RCC 7860 (cell line): ENCODE results near the gene KCNJ15.

ENCODE experiments used
- DNase-seq: peaks from one replicate; pipeline ENCODE4 v3.0.0-alpha.2; 2015; ENCODE audit warnings: low spot score
- FAIRE-seq: peaks from 2 replicates; lab custom pipeline; 2012; peaks lifted over from hg19 to GRCh38; lab: Jason Lieb, UNC

The KCNJ15 gene

DNA sequence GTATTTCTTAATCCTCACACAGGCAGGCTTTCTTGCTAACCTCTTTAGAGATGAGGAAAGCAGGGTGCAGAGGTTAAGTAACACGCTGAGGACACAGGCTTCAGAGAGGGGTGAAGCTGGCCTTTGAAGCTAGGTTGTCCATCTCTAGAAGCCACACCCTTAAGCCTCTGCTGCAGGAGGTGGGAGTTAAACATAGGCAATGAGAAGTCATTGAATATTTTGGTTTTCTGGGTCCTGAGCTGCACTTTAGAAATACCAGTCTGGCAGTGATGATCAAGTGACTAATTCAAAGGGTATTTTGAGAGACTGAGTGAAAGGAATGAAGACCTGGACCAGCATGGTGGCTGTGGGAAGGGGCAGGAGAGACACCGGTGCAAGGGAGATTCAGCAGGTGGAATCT, 9.9 kb downstream of the KCNJ15 start:
- DNase-seq (peak; percentile 54), FAIRE-seq (peak; percentile 35)

DNA sequence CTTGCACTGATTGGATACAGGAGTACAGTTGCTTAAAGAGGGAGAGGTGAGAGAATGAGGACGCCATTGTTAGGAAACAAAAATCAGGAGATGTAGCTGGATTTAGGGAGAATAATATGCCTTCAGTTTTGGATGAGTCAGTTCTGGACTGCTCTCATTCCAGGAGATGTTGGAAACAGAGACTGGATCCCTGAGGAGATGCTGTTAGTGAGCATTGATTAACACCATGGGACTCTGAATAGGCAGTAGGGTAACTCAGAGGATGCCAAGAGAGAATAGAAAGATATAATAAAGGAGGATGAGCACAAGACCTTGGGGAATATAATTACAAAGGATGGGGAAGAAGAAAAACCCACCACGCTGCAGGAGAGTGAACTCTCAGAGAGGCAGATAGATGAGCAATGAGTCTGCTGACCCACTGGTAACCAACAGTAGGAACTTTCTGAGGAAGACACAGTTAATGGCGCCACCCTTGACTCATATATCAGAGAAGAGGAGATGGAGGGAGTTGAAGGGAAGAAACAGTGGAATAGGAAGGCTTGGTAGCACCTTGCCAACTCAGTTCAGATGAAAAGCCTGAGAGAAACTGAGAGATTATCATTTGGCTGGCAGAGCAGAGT, 10.5 kb downstream of the KCNJ15 start:
- DNase-seq (no peak), FAIRE-seq (no peak)

DNA sequence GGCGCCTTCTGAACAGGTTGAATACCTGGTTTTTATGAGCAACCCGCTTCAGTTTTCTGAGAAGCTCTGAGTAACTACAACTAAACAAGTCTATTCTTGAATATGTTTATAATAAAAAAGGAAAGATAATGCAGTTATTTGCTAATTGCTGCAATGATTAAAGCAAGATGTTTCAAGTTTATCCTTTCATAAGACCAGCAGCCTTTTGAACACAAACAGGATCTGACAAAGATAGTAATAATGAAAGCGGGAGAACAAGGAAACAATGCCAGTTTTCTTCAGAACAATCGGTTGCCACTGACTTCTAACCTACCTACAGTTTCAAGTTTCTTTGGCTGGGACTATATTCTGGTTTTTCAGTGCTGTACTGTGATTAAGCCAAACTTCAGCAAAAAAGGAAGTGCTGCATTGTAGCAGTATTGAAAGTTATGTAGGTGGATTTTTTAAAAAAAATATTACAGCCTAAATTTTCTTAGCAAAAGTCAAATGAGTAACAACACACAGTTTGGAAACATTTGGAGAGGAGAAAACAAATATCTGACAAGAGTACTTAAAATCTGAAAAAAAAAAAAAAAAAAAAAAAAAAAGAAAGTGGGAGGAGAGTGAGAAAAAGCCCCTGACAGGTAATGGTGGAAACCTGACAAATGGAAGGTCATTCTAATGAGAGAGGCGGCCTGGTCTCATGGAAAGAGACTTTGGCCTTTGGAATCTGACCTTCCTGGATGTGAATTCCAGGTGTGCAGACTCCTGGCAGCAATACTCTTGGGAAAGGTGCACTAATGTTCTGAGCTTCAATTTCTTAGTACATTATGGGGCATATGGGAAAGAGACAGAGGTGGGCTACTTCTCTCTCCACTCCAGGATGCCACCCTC, 11.4 kb downstream of the KCNJ15 start:
- FAIRE-seq = no peak
- no peak for DNase-seq

DNA sequence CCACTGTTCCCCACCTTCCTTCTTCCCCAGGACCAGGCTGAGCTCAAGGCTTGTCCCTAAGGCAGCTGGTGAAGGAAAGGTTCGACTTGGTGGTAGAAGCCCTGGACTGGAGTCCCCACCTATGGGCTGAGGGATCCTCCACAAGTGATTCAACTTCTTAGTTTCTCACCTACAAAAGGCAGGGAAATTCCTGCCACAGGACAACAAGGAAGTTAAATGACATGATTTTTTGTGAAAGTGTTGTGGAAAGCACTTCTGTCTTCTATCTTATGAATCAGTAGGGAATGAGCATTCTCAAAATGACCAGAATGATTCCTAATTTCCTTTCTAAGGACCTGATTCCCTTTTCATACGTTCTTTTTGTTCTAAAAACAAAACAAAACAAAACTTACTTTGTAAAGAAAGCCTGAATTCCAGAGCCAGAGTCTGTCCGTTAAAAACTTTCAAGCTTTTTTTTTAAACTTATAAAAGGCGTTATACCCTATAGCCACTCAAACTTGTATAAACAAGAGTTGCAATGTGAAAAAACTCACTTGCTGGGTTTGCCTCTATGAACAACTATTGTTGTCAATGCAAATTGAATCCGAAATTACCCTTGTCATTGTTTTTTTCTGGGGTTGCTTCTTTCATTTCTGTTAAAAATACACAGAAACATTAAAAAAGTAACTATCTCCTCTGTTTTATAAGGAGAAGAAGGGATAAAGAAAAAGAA, 12.2 kb downstream of the KCNJ15 start:
- DNase-seq (no peak), FAIRE-seq (no peak)

DNA sequence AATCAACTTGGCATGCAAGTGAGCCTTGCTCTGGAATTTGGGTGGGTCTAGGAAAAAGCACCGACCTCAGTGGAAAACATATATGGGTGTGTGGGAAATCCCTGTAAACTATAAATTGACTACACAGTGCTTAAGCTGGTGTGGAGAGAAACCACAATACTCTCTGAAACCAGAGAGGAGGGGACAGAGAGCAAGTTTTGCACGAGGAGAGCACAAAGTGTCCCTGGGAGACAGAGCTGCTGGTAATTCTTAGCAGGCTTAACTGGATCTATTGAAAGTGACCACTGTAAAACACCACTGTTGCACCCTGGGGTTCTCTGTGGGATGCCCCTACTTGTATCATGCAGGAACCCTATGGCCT, 12.8 kb downstream of the KCNJ15 start:
- FAIRE-seq (no peak), DNase-seq (no peak)

DNA sequence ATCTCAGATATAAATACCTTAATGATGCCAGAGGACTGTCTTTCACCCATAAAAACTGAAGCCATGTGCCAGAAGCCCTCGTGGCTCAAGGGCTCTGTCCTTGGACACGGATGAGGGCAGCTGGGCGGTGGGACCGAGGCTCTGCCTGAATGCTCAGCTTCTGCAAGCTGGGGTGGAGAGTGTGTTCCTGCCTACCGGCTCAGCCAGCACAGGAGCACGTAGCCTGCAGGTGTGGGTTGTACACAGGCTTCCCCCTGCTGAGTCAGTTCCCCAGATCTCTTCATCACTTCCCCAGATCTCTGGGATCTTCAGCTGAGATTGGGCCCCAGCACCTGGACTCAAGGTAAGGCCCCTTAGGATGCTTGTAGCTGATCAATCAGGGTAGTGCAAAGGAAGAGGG, 15.4 kb downstream of the KCNJ15 start:
- DNase-seq = no peak

DNA sequence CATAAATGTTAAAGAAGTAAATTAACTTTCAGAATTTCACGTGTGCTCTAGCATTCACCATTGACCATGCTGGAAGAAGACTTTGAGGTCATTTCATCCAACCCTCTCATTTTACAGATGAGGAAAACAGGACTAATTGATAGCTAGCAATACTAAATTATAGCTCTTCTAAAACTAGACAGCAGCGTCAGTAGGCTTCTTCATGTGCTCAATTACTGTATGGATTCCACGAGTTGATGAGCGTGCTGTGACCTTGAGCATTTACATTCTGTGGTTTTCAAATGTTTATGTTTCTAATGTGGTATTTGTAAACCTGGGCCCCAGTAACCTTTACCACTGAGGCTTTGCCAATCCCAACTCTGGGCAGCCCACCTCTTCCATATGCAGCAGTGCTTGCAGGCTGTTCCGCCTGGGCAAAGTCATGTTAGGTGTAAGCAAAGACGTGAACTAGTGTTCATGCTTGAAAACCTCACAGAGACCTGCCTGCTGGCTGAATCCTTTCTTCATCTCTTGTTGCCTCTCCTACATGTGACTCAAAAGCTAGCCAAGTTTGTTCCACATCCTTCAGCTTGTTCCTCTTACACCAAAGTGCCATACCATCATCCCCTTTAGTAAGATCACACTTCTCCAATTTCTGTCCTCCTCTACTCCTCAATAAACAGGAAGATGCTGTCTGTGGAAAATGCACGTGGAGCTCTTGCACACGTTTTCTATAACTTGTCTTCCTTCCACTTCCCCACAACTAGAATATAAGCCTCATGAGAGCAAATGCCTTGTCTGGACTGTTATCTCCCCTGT, 17.2 kb downstream of the KCNJ15 start:
- DNase-seq (no peak), FAIRE-seq (no peak)

More for the DNA sequence above, 15.4 kb downstream of the KCNJ15 start:
- FAIRE-seq = no peak

DNA sequence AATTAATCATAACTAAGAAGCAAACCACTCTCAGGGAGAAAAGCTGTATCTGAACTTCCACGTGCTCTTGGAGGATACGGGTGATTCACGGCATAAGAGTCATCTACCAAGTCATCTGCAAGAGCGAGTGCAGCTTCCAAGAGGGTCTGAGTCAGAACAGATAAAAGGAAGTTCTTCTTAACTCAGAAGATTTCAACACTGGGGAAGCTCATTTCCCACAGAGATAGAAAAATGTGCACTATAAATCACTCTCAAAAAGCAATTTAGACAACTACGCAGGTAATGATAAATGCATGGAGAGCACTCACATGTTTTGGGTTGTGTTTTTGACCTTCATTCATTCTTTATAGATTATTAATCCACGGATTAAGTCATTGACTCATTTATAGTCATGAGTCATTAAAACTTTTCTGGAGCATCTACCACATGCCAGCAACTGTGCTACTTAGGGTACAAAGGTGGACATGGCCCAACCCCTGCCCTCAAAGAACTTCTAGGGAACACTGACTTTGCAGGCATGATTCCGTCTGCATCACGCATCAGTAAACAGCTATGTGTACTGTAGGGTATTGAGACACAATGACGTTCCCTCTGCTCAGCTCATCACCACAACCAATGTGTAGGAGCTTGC, 20.8 kb downstream of the KCNJ15 start:
- FAIRE-seq (peak; percentile 99), DNase-seq (peak; percentile 99)

DNA sequence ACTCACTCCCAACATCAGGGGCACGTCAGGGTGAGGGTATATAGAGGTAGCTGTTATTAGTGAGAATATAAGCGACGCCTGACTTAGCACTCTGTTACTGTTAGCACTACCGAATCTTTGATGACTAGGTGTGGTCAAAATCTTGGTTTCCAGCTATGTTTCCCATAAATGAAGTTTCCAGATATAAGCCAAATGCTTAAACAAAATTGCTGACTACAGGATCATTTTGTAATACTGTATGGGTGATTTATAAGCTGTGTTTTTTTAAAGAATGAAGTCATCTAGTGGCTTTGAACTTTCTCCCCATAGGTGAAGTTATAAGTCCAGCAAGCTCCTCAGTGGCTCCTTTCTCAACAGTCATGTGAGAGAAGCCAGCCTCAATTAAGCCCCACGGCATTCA, 23.7 kb downstream of the KCNJ15 start:
- DNase-seq = no peak
- no peak for FAIRE-seq

DNA sequence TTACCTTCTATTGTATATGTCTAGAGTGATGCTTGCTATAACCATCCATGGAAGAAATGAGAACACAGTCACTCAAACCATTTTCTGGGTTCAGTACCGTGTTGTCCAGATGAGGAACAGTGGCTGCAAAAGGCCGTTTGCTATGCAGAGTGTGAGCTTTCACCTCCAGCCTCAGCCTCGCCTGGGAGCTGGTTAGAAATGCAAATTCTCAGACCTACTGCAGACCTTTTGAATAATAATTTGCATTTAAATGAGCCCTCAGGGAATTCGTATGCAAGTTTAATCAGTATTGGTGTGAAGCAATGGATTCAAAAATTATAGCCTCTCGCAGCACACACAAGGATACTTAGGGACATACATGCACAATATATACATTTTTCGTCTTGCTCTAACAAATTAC, 24.1 kb downstream of the KCNJ15 start:
- DNase-seq (no peak), FAIRE-seq (no peak)

DNA sequence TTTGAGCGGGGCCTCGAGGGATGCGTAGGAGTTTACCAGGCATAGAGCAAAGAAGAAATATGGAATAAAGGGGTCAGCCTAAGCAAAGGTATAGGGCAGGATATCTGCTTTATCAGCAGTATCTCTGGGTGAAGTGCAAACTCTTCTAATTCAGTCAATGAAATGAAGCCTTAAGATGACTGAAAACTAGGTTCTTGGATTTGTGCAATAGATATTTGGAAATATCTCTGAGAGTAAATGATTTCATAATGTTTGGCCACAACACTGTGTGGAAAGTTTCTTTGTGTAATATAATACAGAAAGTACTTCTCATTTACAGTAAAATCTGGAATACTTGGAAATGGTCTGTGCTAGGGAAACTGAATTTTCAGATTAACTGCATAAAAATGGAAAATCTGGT, 26.1 kb downstream of the KCNJ15 start:
- no peak for DNase-seq
- no peak for FAIRE-seq

DNA sequence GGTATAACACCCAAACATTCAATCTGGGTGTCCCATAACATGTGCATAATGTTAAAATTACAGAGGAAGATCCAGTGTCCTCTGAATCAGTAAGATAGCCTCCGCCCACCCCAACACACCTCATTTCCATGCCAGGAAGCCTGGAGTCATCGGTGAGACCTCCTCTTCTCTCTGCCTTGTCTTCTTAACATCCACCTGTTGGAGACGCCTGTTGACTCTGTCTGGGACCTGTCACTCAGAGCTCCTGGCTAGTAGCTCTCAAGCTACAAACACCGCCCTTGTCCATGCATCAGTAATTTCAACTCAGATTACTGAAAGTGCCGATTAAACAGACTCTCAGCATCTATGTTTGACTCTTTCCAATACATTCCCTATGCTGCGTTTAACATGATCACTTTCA, 27.4 kb downstream of the KCNJ15 start:
- DNase-seq (no peak), FAIRE-seq (no peak)

DNA sequence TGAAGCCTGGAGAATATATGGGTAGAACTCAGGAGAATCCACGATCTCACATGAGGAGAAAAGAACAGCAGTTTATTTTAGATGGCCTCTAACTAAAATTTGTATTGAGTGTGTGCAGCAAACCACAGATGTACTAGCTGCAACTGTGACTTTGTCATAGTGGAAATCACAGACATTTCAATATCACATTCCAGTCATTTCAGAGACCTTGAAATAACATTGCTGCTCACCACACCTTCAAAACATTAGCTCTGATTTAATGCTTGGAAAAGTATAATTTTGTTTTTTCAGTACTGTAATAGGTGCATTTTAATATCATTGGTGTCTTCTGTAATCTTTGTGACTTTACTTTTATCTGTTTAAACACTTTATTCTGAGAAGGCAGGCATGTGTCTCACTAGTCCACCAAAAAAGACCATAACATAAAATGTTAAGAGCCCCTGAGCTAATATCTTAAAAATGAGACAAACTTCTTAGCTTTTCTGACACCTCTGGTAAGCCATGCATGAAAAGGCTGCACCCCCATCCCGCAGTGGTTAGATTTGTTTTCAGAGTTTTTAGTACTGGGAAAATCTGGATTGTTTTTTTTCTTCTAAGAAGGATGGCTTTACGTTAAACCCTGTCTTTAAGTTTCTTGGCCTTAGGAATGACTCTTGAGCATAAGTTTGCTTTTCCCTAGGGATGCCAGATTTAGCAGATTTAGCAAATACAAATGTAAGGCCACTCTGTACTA, 30.1 kb downstream of the KCNJ15 start:
- FAIRE-seq = peak; percentile 71
- DNase-seq = peak; percentile 56

DNA sequence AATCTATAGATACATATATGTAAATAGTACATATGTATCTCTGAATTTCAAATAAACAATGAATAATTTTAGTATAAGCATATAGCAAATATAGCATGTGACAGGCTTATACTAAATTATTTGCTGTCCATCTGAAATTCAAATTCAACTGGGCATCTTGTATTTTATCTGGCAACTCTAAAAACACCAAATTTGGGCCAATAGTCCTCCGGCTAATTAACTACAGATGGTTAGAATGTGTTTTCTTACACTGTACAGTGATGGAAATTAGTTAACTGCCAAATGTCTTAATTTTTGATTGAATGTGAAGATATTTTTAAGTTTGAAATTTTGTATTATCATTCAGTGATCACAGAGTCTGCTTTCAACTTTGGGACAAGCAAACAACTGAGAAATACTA, 30.7 kb downstream of the KCNJ15 start:
- no peak for DNase-seq
- no peak for FAIRE-seq

DNA sequence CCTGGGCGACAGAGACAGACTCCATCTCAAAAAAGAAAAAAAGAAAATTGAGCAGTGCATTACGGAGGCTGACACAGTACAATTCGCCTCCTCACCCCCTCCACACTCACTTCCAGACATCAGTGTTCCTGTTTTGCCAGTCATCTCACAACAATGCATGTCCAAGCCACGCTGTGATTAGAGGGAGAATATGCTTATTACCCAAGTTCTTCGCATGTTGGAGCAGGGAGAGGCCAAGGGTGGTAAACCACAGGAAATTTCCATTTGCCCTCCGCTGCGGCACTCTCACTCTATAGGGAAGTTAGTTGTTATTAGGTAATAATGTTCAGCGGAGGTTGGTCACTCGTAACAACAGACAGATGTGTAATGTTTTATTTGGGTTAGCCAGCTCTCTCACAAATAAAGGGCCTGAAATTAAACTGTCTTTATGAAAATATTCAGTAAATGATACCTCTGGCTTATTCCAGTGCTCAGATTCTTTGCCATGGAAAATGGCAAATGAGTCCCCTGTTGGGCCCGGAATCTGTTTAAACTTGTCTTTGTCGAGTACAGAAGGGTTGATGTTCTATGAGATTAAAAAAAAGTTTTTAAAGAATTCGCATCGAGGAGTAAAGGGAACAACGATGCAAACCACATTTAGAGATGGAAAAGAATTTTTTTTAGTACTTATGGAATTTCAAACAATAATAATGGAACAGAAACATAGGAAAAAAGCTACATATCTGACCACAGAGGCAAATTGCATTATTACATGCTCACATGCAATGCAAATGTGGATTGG, 33.1 kb downstream of the KCNJ15 start:
- DNase-seq (peak; percentile 96), FAIRE-seq (peak; percentile 95)

DNA sequence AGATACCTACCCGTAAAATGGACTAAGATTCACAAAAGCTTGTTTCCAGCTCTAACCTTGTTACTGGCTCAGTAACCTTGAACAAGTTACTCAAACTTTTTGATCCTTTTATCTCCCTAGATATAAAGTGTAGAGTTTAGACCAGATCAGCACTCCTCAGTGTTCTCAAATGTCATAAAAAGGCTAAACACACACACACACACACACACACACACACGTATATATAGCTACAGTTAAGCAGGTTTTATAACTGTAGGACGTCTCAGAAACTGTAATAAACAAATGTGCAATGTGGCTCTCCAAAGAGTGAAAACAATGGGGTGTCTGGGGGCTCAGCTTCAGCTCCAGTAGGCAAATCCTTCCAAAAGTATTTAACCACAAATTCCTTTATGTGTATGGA, 34.0 kb downstream of the KCNJ15 start:
- DNase-seq (no peak), FAIRE-seq (no peak)

DNA sequence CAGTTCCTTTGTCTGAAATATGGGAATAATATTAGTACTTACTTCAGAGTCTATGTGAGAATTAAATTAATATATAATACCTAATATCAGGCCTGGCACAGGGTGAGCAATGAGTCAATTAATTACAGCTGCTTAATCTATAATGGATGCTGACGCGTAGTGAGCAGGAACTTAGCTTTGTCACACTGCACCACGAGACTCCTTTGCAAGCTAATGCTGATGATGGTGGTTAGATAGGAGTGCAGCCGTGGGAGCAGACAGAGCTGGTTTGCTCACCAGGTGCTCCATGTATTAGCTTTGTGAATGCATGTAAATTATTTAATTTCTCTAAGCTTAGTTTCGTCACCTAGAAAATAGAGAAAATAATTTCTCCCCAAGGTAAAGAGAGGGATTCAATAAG, 35.1 kb downstream of the KCNJ15 start:
- FAIRE-seq = no peak
- DNase-seq = no peak

DNA sequence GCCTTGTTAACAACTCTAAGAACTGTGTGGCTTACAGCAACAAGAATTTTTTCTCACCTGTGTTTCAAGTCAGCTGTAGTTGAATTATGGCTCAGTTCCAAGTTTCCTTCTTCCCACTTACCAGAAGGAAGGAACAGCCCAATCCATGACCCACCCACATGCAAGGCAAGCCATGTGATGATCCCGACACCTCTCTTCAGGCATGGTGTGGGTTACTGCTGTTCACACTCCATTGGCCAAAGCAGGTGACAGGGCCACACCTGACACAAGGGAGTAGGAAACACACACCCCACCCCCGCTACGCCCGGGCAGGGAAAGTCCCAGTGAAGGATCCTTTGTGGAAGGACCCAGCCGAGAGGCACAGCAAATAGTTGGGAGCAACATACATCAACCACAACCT, 36.3 kb downstream of the KCNJ15 start:
- no peak for FAIRE-seq
- DNase-seq = no peak

DNA sequence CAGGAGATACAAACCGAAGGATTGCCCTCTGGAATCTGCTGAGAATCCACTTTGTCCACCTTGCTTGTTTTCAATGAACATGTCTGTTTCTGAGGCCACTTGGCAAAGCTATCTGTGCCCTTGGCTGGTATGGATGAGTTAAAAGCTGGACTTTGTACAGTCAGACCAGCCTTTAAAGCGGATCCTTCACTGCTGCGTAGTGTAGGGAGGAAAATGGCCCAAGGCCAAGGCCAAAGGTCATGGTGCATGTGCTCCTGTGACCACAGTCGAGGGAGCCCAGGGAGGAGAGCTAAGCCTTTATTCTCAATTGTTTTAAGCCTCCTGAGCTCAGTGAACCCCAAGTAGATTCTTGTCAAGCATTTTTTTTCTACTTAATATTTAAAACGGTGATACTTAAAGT, 37.0 kb downstream of the KCNJ15 start:
- FAIRE-seq (peak; percentile 71), DNase-seq (peak; percentile 40)
